T-cell (primary cell): ENCODE results near the gene IRAG1. TPM values are rescaled to one million over a fixed set of nuclear protein-coding genes. Genes with fewer than 3 reads are reported as not detected.
A peak's percentile ranks its signal among the peaks of the same experiment; 100 is the strongest.

Source experiments
- ATAC-seq, 4 experiments: fragments of 200-7000 bp in 3 of 4; fragments of 150-1000 bp in 1 of 4; cut with Tn5 transposase; replicated peaks in 1 of 4; 1 replicate in 3 of 4; 2 replicates in 1 of 4; pipeline ENCODE4 v1.10.0; 2021; ENCODE audit warnings: moderate library complexity in 3 of 4, mild to moderate bottlenecking in 2 of 4, moderate number of reproducible peaks in 1 of 4
- CTCF ChIA-PET, 2 donors: fragments of 300-600 bp; sonication (Branson Sonifier 250); formaldehyde crosslinking; loops; one replicate each; lab custom pipeline; 2022; ENCODE audit warnings: antibody characterized with exemption in 2 of 2; lab: Charles Lee
- POLR2A ChIA-PET, 2 donors: fragments of 300-600 bp; sonication (Branson Sonifier 250); formaldehyde crosslinking; loops; one replicate each; lab custom pipeline; 2022; ENCODE audit warnings: antibody characterized with exemption in 2 of 2; lab: Charles Lee
- DNase-seq, 35 experiments: peaks; one replicate each; pipeline versions ENCODE4 v3.0.0 to v3.0.0-alpha.2; 2013 to 2023
- H3K27ac ChIP-seq: one replicate; pipeline ENCODE4 v1.5.1; 2013; ENCODE audit warnings: low read length
- H3K27me3 ChIP-seq, 2 experiments: replicated peaks in 1 of 2; 1 replicate in 1 of 2; 2 replicates in 1 of 2; pipeline versions ENCODE4 v1.6.1 to v1.7.0; 2013; ENCODE audit warnings: low read length in 1 of 2, mixed read lengths in 1 of 2; ENCODE audit not compliant: control insufficient read depth in 2 of 2, insufficient read depth in 2 of 2; ENCODE audit errors: extremely low read depth in 1 of 2
- H3K36me3 ChIP-seq, 2 donors: 1 replicate in 1 of 2; 2 replicates in 1 of 2; pipeline versions ENCODE4 v1.6.1 to v1.7.0; 2013; ENCODE audit warnings: low read length in 1 of 2; ENCODE audit not compliant: control insufficient read depth in 2 of 2, insufficient read depth in 1 of 2; ENCODE audit errors: extremely low read depth in 1 of 2
- H3K4me1 ChIP-seq, 2 experiments: 1 replicate in 1 of 2; 2 replicates in 1 of 2; pipeline versions ENCODE4 v1.6.1 to v1.7.0; 2013; ENCODE audit warnings: low read length in 2 of 2, mixed read lengths in 1 of 2; ENCODE audit not compliant: insufficient read depth in 2 of 2, control insufficient read depth in 1 of 2; ENCODE audit errors: extremely low read depth in 1 of 2
- H3K4me3 ChIP-seq, 2 donors: 1 replicate in 1 of 2; 2 replicates in 1 of 2; pipeline versions ENCODE4 v1.5.1 to v1.7.0; 2013; ENCODE audit warnings: mild to moderate bottlenecking in 2 of 2, low read length in 1 of 2, moderate library complexity in 1 of 2; ENCODE audit not compliant: control insufficient read depth in 1 of 2; ENCODE audit errors: extremely low read depth in 1 of 2
- H3K9me3 ChIP-seq: 2 replicates; pipeline ENCODE4 v1.7.0; 2013
- H3K27ac Mint-ChIP-seq, 2 donors: one replicate each; pipeline ENCODE4 v1.8.0; 2020 to 2021; ENCODE audit warnings: mild to moderate bottlenecking in 2 of 2, mixed read lengths in 2 of 2
- H3K27me3 Mint-ChIP-seq, 2 donors: one replicate each; pipeline ENCODE4 v1.8.0; 2021 to 2022; ENCODE audit warnings: mixed read lengths in 2 of 2
- H3K36me3 Mint-ChIP-seq: one replicate; pipeline ENCODE4 v1.8.0; 2021; ENCODE audit warnings: mixed read lengths
- H3K4me1 Mint-ChIP-seq, 3 donors: one replicate each; pipeline ENCODE4 v1.8.0; 2020 to 2022; ENCODE audit warnings: mixed read lengths in 3 of 3, mild to moderate bottlenecking in 1 of 3
- H3K4me3 Mint-ChIP-seq, 3 donors: one replicate each; pipeline ENCODE4 v1.8.0; 2020 to 2022; ENCODE audit warnings: mild to moderate bottlenecking in 3 of 3, mixed read lengths in 3 of 3, moderate library complexity in 3 of 3
- H3K9me3 Mint-ChIP-seq, 3 donors: one replicate each; pipeline ENCODE4 v1.8.0; 2020 to 2022; ENCODE audit warnings: mixed read lengths in 3 of 3
- WGBS: methylation state at CpG from one replicate; pipeline ENCODE4 v1.1.5; 2013; ENCODE audit warnings: missing lambda C conversion rate; ENCODE audit not compliant: insufficient coverage; 5-methylcytosine and 5-hydroxymethylcytosine counted together
- total RNA-seq, 35 experiments: library from RNA in 6 of 35; stranded (reverse) in 6 of 35; fragments of 120-200 nt in 1 of 35; gene quantifications; one replicate each; pipeline versions ENCODE4 v1.2.1 to v1.2.4 and lab custom pipeline; 2013 to 2026

IRAG1 gene, protein sequence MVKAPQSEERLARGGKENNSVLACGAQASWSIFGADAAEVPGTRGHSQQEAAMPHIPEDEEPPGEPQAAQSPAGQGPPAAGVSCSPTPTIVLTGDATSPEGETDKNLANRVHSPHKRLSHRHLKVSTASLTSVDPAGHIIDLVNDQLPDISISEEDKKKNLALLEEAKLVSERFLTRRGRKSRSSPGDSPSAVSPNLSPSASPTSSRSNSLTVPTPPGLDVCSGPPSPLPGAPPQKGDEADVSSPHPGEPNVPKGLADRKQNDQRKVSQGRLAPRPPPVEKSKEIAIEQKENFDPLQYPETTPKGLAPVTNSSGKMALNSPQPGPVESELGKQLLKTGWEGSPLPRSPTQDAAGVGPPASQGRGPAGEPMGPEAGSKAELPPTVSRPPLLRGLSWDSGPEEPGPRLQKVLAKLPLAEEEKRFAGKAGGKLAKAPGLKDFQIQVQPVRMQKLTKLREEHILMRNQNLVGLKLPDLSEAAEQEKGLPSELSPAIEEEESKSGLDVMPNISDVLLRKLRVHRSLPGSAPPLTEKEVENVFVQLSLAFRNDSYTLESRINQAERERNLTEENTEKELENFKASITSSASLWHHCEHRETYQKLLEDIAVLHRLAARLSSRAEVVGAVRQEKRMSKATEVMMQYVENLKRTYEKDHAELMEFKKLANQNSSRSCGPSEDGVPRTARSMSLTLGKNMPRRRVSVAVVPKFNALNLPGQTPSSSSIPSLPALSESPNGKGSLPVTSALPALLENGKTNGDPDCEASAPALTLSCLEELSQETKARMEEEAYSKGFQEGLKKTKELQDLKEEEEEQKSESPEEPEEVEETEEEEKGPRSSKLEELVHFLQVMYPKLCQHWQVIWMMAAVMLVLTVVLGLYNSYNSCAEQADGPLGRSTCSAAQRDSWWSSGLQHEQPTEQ
- total RNA-seq (under 1 TPM in 2 of 5 donors, not detected in 3; 0.06 to 0.20 TPM), total RNA-seq (lab: John Stamatoyannopoulos, UW) (0 to 0.21 (median 0) reads per million in 29 experiments)
- total RNA-seq (2013): 0.13 TPM

GRCh38 chr11:10693509-10694081 lies at the start of gene IRAG1:
Gene IRAG1, minus strand, starts transcription at chr11:10693755. Its CDS starts 153 bp downstream, at chr11:10693602.
- H3K4me1 ChIP-seq: no peaks in the 10 kb centered on the region
- H3K4me3 ChIP-seq: no peak within 1 kb of the TSS
- no peak for DNase-seq
- ATAC-seq: peak in 1 of 4 experiments; percentile 9
- peaks cover 6 to 21% of the 10 kb centered on the region in 2 donors for H3K27me3 Mint-ChIP-seq
- ChIA-PET POLR2A (no interaction called here), CTCF (no interaction called here)
- no peaks in the 10 kb centered on the region for H3K36me3 ChIP-seq
- no peaks in the 10 kb centered on the region for H3K36me3 Mint-ChIP-seq
- H3K27ac Mint-ChIP-seq: no peak within 1 kb of the TSS
- no peaks in the 10 kb centered on the region for H3K4me1 Mint-ChIP-seq
- H3K9me3 ChIP-seq: no peaks in the 10 kb centered on the region
- H3K9me3 Mint-ChIP-seq: no peaks in the 10 kb centered on the region
- H3K27ac ChIP-seq: no peak within 1 kb of the TSS
- peaks cover 0 to 48% of the 10 kb centered on the region in 2 experiments for H3K27me3 ChIP-seq
- H3K4me3 Mint-ChIP-seq: no peak within 1 kb of the TSS
- 72% methylated on average over 18 of the region's 18 CpGs for WGBS

GRCh38 chr11:10742460-10743208 lies 49.1 kb upstream of the IRAG1 start:
- WGBS: 41% methylated on average over 5 of the region's 9 CpGs
- POLR2A ChIA-PET: interaction anchor here in 1 of 2 donors (0.5 to 0.7 kb wide), 2 partner anchors 176 to 1294 kb away, joined by 3 to 6 read pairs; no protein-coding TSS in a partner anchor
- Histone ChIP-seq H3K36me3 (no peaks in the 10 kb centered on the region), H3K4me3 (no peak overlapping the region), H3K27me3 (no peaks in the 10 kb centered on the region), H3K9me3 (no peaks in the 10 kb centered on the region), H3K27ac (peak overlapping the region; percentile 45), H3K4me1 (peaks cover 17 to 24% of the 10 kb centered on the region in 2 experiments)
- H3K4me1 Mint-ChIP-seq: peaks cover 25 to 39% (median 33%) of the 10 kb centered on the region in 3 donors
- no peaks in the 10 kb centered on the region for H3K27me3 Mint-ChIP-seq
- no peaks in the 10 kb centered on the region for H3K36me3 Mint-ChIP-seq
- CTCF ChIA-PET: interaction anchor here (0.6 to 0.7 kb wide), 4 partner anchors 120 to 1744 kb away, joined by 3 to 6 read pairs (median 4); partner anchors contain the start of gene RNF141 (in 1 of the 2)
- DNase-seq (peak in 17 of 35 experiments; percentile 13 to 68 (median 30)), ATAC-seq (peak; percentile 79 to 87 (median 80))
- H3K9me3 Mint-ChIP-seq: no peaks in the 10 kb centered on the region
- peak overlapping the region in 2 of 3 donors; percentile 45 to 62 for H3K4me3 Mint-ChIP-seq
- peak overlapping the region; percentile 81 to 85 for H3K27ac Mint-ChIP-seq

- Histone ChIP-seq H3K4me1 (peaks cover 0 to 9% of the 10 kb centered on the region in 2 experiments), H3K27ac (no peak overlapping the region), H3K4me3 (no peak overlapping the region), H3K36me3 (no peaks in the 10 kb centered on the region), H3K27me3 (peaks cover 0 to 3% of the 10 kb centered on the region in 2 experiments), H3K9me3 (no peaks in the 10 kb centered on the region)
- Mint-ChIP-seq H3K4me1 (peaks cover 10 to 16% (median 10%) of the 10 kb centered on the region in 3 donors), H3K9me3 (no peaks in the 10 kb centered on the region), H3K4me3 (peak overlapping the region; percentile 28 to 52 (median 48)), H3K27me3 (no peaks in the 10 kb centered on the region), H3K36me3 (no peaks in the 10 kb centered on the region), H3K27ac (peak overlapping the region; percentile 23 to 40)
- DNase-seq: peak; percentile 48 to 90 (median 78)
- ChIA-PET CTCF (interaction anchor here (0.5 to 1.4 kb wide), 9 partner anchors 15 to 1675 kb away, joined by 3 to 10 read pairs (median 5); partner anchors contain the start of gene CTR9 (in 1 of the 2)), POLR2A (no interaction called here)
- peak; percentile 99 to 100 (median 99) for ATAC-seq
- WGBS: 17% methylated on average over 16 of the region's 21 CpGs
Measured at GRCh38 chr11:10735481-10736475, 42.2 kb upstream of the IRAG1 start.

- CTCF ChIA-PET: interaction anchor here in 1 of 2 donors (1.1 kb wide), 1 partner anchor 325 kb away, joined by 3 read pairs; no protein-coding TSS in a partner anchor
- Histone ChIP-seq H3K27me3 (peaks cover 0 to 19% of the 10 kb centered on the region in 2 experiments), H3K36me3 (no peaks in the 10 kb centered on the region), H3K27ac (no peak overlapping the region), H3K4me3 (no peak overlapping the region), H3K9me3 (no peaks in the 10 kb centered on the region), H3K4me1 (peaks cover 0 to 7% of the 10 kb centered on the region in 2 experiments)
- Mint-ChIP-seq H3K27ac (no peak overlapping the region), H3K27me3 (peaks cover 5 to 11% of the 10 kb centered on the region in 2 donors), H3K4me3 (no peak overlapping the region), H3K36me3 (no peaks in the 10 kb centered on the region), H3K4me1 (peaks cover 9 to 18% (median 16%) of the 10 kb centered on the region in 3 donors), H3K9me3 (no peaks in the 10 kb centered on the region)
- no peak for ATAC-seq
- DNase-seq: no peak
- POLR2A ChIA-PET: no interaction called here
- WGBS: no CpG with 5 or more reads among the region's 3 CpGs
Measured at GRCh38 chr11:10731064-10731680, 37.6 kb upstream of the IRAG1 start.
